A673 (cell line): Measurements from ENCODE around the gene ACADVL.

Source experiments
- EZH2 ChIP-seq: fragments of 200-600 bp; sonication (generic); IDR thresholded peaks from 2 replicates; pipeline ENCODE4 v1.6.1; 2017; ENCODE audit warnings: borderline replicate concordance, low read depth, mild to moderate bottlenecking, mixed read lengths, antibody characterized with exemption, low read length; ENCODE audit not compliant: poor library complexity, severe bottlenecking
- TF ChIP-seq, protein P1 (sequence below): fragments of 300-800, 200-600 bp; sonication (generic); conservative IDR thresholded peaks from 2 replicates; pipeline ENCODE4 v1.5.1; 2017; ENCODE audit warnings: low read depth, mild to moderate bottlenecking, antibody characterized with exemption, low read length, moderate library complexity, mixed read lengths

DNA sequence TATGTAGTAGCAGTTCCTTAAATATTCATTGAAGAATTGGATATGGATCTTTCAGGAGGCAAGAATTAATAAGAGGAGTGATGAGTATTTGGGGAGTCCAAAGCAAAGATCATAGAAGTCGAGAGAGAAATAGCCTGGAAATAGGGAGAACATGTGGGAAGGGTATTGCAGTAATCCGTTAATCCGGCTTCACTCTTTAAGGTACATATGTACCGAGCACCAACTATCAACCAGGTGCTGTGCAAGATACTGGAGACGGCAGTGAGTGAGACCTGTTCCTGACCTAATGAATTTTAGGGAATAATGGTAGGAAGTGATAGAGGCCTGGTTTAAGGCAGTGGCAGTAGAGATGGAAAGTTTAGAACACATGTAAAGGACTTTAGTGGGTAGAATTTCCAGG, 33.3 kb downstream of the ACADVL start:
- TF ChIP-seq, protein P1, sequence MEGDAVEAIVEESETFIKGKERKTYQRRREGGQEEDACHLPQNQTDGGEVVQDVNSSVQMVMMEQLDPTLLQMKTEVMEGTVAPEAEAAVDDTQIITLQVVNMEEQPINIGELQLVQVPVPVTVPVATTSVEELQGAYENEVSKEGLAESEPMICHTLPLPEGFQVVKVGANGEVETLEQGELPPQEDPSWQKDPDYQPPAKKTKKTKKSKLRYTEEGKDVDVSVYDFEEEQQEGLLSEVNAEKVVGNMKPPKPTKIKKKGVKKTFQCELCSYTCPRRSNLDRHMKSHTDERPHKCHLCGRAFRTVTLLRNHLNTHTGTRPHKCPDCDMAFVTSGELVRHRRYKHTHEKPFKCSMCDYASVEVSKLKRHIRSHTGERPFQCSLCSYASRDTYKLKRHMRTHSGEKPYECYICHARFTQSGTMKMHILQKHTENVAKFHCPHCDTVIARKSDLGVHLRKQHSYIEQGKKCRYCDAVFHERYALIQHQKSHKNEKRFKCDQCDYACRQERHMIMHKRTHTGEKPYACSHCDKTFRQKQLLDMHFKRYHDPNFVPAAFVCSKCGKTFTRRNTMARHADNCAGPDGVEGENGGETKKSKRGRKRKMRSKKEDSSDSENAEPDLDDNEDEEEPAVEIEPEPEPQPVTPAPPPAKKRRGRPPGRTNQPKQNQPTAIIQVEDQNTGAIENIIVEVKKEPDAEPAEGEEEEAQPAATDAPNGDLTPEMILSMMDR = no peak
- TF ChIP-seq EZH2 = no peak
